ENCODE measurements around the gene CWF19L1.
"Not testable (repeated sequence)": the region's sequence is repeated elsewhere in the genome, so short reads cannot be mapped to it uniquely, and the experiment has no call there.

The CWF19L1 gene

DNA sequence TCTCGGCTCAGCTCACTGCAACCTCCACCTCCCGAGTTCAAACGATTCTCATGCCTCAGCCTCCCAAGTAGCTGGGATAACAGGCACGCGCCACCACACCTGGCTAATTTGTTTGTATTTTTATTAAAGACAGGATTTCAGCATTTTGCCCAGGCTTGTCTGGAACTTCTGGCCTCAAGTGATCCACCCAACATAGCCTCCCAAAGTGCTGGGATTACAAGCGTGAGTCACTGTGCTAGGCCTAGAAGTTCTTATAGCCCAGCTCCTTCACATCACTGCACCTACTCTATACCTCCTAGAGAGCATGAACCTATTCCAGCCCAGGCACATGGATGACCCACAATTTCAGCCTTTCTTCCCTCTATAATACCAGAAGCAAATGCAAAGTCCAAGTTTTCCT is 20.3 kb upstream of the CWF19L1 start:
- no peaks in the 10 kb centered on the region for H3K9me3 ChIP-seq (ENCODE audit: low read length)
- no peak for TF ChIP-seq EZH2 (IDR thresholded peaks at IDR 0.05; ENCODE audit: borderline replicate concordance, low read length)
- TF ChIP-seq, protein P1, sequence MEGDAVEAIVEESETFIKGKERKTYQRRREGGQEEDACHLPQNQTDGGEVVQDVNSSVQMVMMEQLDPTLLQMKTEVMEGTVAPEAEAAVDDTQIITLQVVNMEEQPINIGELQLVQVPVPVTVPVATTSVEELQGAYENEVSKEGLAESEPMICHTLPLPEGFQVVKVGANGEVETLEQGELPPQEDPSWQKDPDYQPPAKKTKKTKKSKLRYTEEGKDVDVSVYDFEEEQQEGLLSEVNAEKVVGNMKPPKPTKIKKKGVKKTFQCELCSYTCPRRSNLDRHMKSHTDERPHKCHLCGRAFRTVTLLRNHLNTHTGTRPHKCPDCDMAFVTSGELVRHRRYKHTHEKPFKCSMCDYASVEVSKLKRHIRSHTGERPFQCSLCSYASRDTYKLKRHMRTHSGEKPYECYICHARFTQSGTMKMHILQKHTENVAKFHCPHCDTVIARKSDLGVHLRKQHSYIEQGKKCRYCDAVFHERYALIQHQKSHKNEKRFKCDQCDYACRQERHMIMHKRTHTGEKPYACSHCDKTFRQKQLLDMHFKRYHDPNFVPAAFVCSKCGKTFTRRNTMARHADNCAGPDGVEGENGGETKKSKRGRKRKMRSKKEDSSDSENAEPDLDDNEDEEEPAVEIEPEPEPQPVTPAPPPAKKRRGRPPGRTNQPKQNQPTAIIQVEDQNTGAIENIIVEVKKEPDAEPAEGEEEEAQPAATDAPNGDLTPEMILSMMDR (IDR thresholded peaks at IDR 0.05; ENCODE audit: low read length), result no peak
- H3K9me2 ChIP-seq (ENCODE audit: low read depth, low read length), result no peaks in the 10 kb centered on the region
- H3K4me3 ChIP-seq (ENCODE audit: low read depth, low read length, poor library complexity, severe bottlenecking), result no peak overlapping the region
- H4K20me1 ChIP-seq (ENCODE audit: insufficient read depth, low read length), result no peaks in the 10 kb centered on the region
- peaks cover 19% of the 10 kb centered on the region for H3K4me1 ChIP-seq (ENCODE audit: insufficient read depth, low read length, severe bottlenecking)
- no peaks in the 10 kb centered on the region for H3K27me3 ChIP-seq (ENCODE audit: insufficient read depth, low read length)
- peaks cover 14% of the 10 kb centered on the region for H3K79me2 ChIP-seq (ENCODE audit: insufficient read depth, low read length)
- H3K27ac ChIP-seq (ENCODE audit: low read depth, low read length, poor library complexity, severe bottlenecking), result no peak overlapping the region
- no peak overlapping the region for H3K9ac ChIP-seq (ENCODE audit: low read length)
- peaks cover 8% of the 10 kb centered on the region; the same call in 1 of the 2 replicates for H3K36me3 ChIP-seq (ENCODE audit: insufficient read depth, low read length)
- no peaks in the 10 kb centered on the region for H3F3A ChIP-seq (ENCODE audit: insufficient read depth, low read length)
- no peak overlapping the region for H3K4me2 ChIP-seq (ENCODE audit: low read length)
- H2AFZ ChIP-seq (ENCODE audit: low read length), result no peak overlapping the region

DNA sequence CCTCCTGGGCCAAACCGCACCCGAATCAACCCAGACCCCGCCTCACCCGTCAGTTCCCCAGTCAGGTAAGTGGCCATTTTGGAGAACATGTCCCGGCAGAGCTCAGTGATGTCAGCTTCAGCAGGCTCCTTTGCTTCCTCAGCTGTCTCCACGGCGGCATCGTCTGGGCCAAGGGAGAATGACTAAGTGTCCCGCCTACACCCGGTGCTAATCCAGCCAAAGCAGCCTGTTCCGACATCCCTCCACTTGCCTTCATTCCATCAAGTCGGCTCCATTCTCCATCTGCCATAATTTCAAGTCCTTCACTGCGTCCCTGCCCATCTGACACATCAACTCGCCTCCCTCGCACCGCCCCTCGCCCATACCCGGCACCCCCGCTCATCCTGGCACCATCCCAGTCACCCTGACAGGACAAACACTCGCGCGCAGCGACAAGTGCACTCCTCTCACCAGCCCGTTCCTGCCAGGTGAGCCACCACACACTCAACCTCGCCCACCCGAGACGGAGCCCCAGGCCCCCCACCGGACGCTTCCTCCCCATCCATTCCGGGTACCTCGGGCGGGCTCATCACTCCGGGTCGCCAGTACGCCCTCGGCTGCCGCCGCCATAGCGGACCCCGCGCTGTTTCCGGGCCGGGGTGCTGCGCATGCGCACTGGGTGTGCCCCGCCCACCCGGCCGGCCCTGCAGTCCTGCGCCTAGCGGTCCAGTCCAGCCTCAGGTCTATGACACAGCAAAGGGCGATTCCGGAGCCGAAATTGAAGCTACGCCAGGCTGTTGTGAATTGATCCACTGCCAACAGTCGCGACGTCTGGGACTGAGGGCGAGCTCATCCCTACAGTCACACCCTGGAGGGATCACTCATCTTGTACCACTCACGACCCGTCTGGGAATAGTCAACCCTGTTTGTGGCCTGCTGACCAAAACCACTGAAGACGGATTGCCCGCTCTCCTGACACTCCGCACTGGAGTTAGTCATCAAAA is 18.9 kb upstream of the CWF19L1 start, which contains the start of gene BLOC1S2:
TSS of gene BLOC1S2 (minus strand) at position 630 of the 983 bp plus-strand sequence. CDS start at position 609, 21 bp downstream.
- Histone ChIP-seq H4K20me1 (ENCODE audit: insufficient read depth, low read length) (no peaks in the 10 kb centered on the region), H3K4me2 (ENCODE audit: low read length) (peak within 1 kb of the TSS; percentile 73), H2AFZ (ENCODE audit: low read length) (no peak within 1 kb of the TSS), H3K27me3 (ENCODE audit: insufficient read depth, low read length) (no peaks in the 10 kb centered on the region), H3K9ac (ENCODE audit: low read length) (peak within 1 kb of the TSS; percentile 79), H3K27ac (ENCODE audit: low read depth, low read length, poor library complexity, severe bottlenecking) (peak within 1 kb of the TSS; percentile 53), H3K36me3 (ENCODE audit: insufficient read depth, low read length) (peaks cover 17% of the 10 kb centered on the region; the same call in 1 of the 2 replicates), H3K79me2 (ENCODE audit: insufficient read depth, low read length) (peaks cover 14% of the 10 kb centered on the region), H3F3A (ENCODE audit: insufficient read depth, low read length) (no peaks in the 10 kb centered on the region), H3K9me3 (ENCODE audit: low read length) (no peaks in the 10 kb centered on the region), H3K4me1 (ENCODE audit: insufficient read depth, low read length, severe bottlenecking) (peaks cover 19% of the 10 kb centered on the region), H3K4me3 (ENCODE audit: low read depth, low read length, poor library complexity, severe bottlenecking) (peak within 1 kb of the TSS; percentile 80), H3K9me2 (ENCODE audit: low read depth, low read length) (no peaks in the 10 kb centered on the region)
- TF ChIP-seq, protein P1 (IDR thresholded peaks at IDR 0.05; ENCODE audit: low read length), result no peak
- no peak for TF ChIP-seq EZH2 (IDR thresholded peaks at IDR 0.05; ENCODE audit: borderline replicate concordance, low read length)

DNA sequence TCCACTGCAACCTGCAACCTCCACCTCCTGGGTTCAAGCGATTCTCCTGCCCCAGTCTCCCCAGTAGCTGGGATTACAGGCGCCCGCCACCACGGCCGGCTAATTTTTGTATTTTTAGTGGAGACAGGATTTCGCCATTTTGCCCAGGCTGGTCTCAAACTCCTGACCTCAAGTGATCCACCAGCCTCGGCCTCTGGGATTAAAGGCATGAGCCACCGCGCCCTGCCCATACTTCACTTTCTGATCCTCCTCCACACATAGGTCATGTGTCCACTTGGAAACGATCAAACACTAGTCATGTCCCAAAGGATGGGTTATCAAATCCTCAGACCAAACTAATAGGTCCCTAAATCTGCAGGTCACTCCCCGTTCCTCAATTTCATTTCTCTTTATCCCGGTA is 17.9 kb upstream of the CWF19L1 start:
- peak overlapping the region; percentile 80 for H3K4me3 ChIP-seq (ENCODE audit: low read depth, low read length, poor library complexity, severe bottlenecking)
- H3K9me3 ChIP-seq (ENCODE audit: low read length); H3K27me3 ChIP-seq (ENCODE audit: insufficient read depth, low read length); H3F3A ChIP-seq (ENCODE audit: insufficient read depth, low read length); H3K9me2 ChIP-seq (ENCODE audit: low read depth, low read length); H2AFZ ChIP-seq (ENCODE audit: low read length); H4K20me1 ChIP-seq (ENCODE audit: insufficient read depth, low read length); H3K27ac ChIP-seq (ENCODE audit: low read depth, low read length, poor library complexity, severe bottlenecking): not testable (repeated sequence)
- H3K4me2 ChIP-seq (ENCODE audit: low read length), result peak overlapping the region; percentile 73
- H3K79me2 ChIP-seq (ENCODE audit: insufficient read depth, low read length), result peaks cover 14% of the 10 kb centered on the region
- H3K9ac ChIP-seq (ENCODE audit: low read length), result peak overlapping the region; percentile 79
- peaks cover 24% of the 10 kb centered on the region for H3K36me3 ChIP-seq (ENCODE audit: insufficient read depth, low read length)
- H3K4me1 ChIP-seq (ENCODE audit: insufficient read depth, low read length, severe bottlenecking), result peaks cover 19% of the 10 kb centered on the region
